PFSK-1 (cell line): Measurements from ENCODE around the gene ZNF140.
A peak's percentile ranks its signal among the peaks of the same experiment; 100 is the strongest.

ENCODE experiments used
- FOXP2 ChIP-seq: optimal IDR thresholded peaks from 2 replicates; pipeline ENCODE3; 2011; ENCODE audit warnings: borderline replicate concordance, control low read depth, inconsistent platforms; ENCODE audit not compliant: insufficient read depth; ENCODE audit errors: extremely low read length, extremely low read depth
- POLR2AphosphoS5 ChIP-seq: IDR thresholded peaks from 2 replicates; pipeline ENCODE4 v1.6.1; 2012; ENCODE audit warnings: low read depth, mild to moderate bottlenecking, control low read depth, low read length, moderate library complexity
- REST ChIP-seq, 2 experiments: IDR thresholded peaks; 2 replicates each; pipeline versions ENCODE4 v1.6.1 to v1.8.0; 2011 to 2012; ENCODE audit warnings: low read depth in 2 of 2, low read length in 2 of 2, control low read depth in 1 of 2, inconsistent platforms in 1 of 2, mild to moderate bottlenecking in 1 of 2, moderate library complexity in 1 of 2; ENCODE audit not compliant: insufficient read depth in 1 of 2
- SIN3A ChIP-seq: IDR thresholded peaks from 2 replicates; pipeline ENCODE4 v1.6.1; 2012; ENCODE audit warnings: mild to moderate bottlenecking, low read length, moderate library complexity, borderline replicate concordance; ENCODE audit not compliant: insufficient read depth
- TAF1 ChIP-seq: IDR thresholded peaks from 2 replicates; pipeline ENCODE4 v1.6.1; 2012; ENCODE audit warnings: low read length, control low read depth, borderline replicate concordance; ENCODE audit not compliant: insufficient read depth

ZNF140 gene

GRCh38 chr12:133108150-133108549, 27.4 kb downstream of the ZNF140 start:
- no peak for TF ChIP-seq FOXP2
- TF ChIP-seq REST (IDR thresholded peaks at IDR 0.05; ENCODE audit: insufficient read depth in 1 of 2, low read depth in 2 of 2, low read length in 2 of 2), result no peak
- TF ChIP-seq POLR2AphosphoS5, result no peak
- TF ChIP-seq TAF1, result no peak

- TF ChIP-seq SIN3A (no peak), POLR2AphosphoS5 (no peak), REST (IDR thresholded peaks at IDR 0.05; ENCODE audit: insufficient read depth in 1 of 2, low read depth in 2 of 2, low read length in 2 of 2) (no peak), TAF1 (no peak), FOXP2 (no peak)
These were observed 39.9 kb downstream of the ZNF140 start for GRCh38 chr12:133120385-133121191.

- TF ChIP-seq POLR2AphosphoS5 (no peak), TAF1 (no peak), SIN3A (no peak), REST (IDR thresholded peaks at IDR 0.05; ENCODE audit: insufficient read depth in 1 of 2, low read depth in 2 of 2, low read length in 2 of 2) (no peak)
These were observed 44.0 kb downstream of the ZNF140 start for GRCh38 chr12:133124674-133125073.

GRCh38 chr12:133129368-133130037, 48.8 kb downstream of the ZNF140 start:
- TF ChIP-seq REST (IDR thresholded peaks at IDR 0.05; ENCODE audit: insufficient read depth in 1 of 2, low read depth in 2 of 2, low read length in 2 of 2), result peak; percentile 39 to 83; a peak in 2 of 4 replicates
- TF ChIP-seq SIN3A, result no peak
- TF ChIP-seq FOXP2, result no peak
